ENCODE data around the gene DNAJB14. TPM values are rescaled to one million over a fixed set of nuclear protein-coding genes. Genes with fewer than 3 reads are reported as not detected.
A peak's percentile ranks its signal among the peaks of the same experiment; 100 is the strongest.

Gene DNAJB14
- total and polyA plus RNA-seq, 2 of the 4 experiments (the other 2 are of a cell fraction), result 12.9 to 15.6 TPM

DNA sequence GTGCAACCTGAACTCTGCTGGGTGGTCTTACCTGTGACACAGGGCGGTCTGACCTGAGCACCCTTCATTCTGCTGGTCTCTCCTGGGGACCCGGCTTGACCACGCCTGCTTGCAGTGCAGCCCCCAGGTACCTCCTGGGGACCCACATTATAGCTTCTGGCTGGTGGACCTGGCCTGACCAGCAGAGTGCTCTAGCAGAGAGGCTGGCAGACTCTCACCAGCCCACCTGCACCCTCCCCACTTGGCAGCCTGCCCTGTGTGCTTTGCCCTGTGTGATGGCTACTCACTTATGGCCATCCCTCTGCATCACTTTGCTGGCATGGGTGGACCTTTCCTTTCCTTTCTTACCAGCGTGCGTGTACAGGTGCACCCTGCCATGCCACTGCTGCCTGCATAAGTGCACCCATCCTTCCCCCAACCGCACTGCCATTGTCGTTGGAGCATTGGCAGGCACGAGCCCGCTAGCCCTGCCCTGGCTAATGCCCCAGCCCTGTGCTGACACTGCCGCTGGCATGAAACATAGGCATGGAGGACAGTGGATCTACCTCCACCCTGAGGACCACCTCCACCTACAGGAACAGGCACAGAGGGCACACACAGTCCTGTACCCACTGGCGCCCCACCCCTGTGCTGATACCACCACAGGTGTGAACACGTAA, 25.2 kb upstream of the DNAJB14 start:
- Histone ChIP-seq H3K4me3 (ENCODE audit: insufficient read depth, low read depth, low read length) (no peak overlapping the region), H4K5ac (ENCODE audit: low read depth, low read length) (no peak overlapping the region), H3K4me1 (ENCODE audit: control insufficient read depth, insufficient read depth, low read length) (peaks cover 7% of the 10 kb centered on the region), H3K14ac (replicated peaks; ENCODE audit: low read depth, low read length) (no peak overlapping the region), H3K27me3 (ENCODE audit: control insufficient read depth, insufficient read depth, low read length) (no peaks in the 10 kb centered on the region), H3K79me1 (ENCODE audit: low read depth in 1 of 2, low read length in 2 of 2) (0 out of 4 replicates have a peak, but pooled peaks cover 0 to 4% of the 10 kb centered on the region in 2 experiments), H2BK15ac (ENCODE audit: low read depth, low read length) (no peak overlapping the region), H2AK9ac (replicated peaks; ENCODE audit: low read depth, low read length, poor library complexity) (no peak overlapping the region), H2BK120ac (ENCODE audit: low read depth, low read length) (no peak overlapping the region), H4K91ac (ENCODE audit: insufficient read depth, low read depth, low read length) (no peak overlapping the region), H3K56ac (ENCODE audit: extremely low read depth, insufficient read depth, low read length) (no peak overlapping the region), H3K4me2 (ENCODE audit: low read depth, low read length) (no peak overlapping the region), H2BK20ac (ENCODE audit: low read depth, low read length) (no peak overlapping the region; the same call in 1 of the 2 replicates), H3K4ac (ENCODE audit: low read depth, low read length) (0 out of 2 replicates have a peak overlapping the region, but pooled peaks have one; percentile 12), H3K36me3 (ENCODE audit: control insufficient read depth, insufficient read depth, low read length) (no peaks in the 10 kb centered on the region), H2AFZ (replicated peaks; ENCODE audit: low read length, poor library complexity) (no peak overlapping the region), H3K18ac (ENCODE audit: low read depth, low read length) (no peak overlapping the region), H4K20me1 (ENCODE audit: insufficient read depth, low read length) (no peaks in the 10 kb centered on the region), H4K8ac (ENCODE audit: low read depth in 2 of 2, low read length in 2 of 2) (no peak overlapping the region), H3K9me3 (ENCODE audit: control insufficient read depth, insufficient read depth, low read length) (no peaks in the 10 kb centered on the region), H3K27ac (ENCODE audit: insufficient read depth, low read length) (no peak overlapping the region), H3K23ac (ENCODE audit: low read depth, low read length) (no peak overlapping the region), H2AK5ac (ENCODE audit: low read depth, low read length) (no peak overlapping the region; the same call in 1 of the 2 replicates), H2BK5ac (ENCODE audit: low read depth, low read length, poor library complexity, severe bottlenecking) (no peak overlapping the region), H3K9ac (ENCODE audit: low read depth, low read length) (no peak overlapping the region), H3K9me1 (ENCODE audit: insufficient read depth, low read length) (peaks cover 4% of the 10 kb centered on the region; the same call in 1 of the 2 replicates)
- ATAC-seq (ENCODE audit: low read depth) (no peak), DNase-seq (no peak)
- dilution Hi-C loops (cut with HindIII; ENCODE audit: low sequenced_read_pairs, unreplicated experiment), result no loop called here
- CTCF ChIA-PET, result no interaction called here
- in situ Hi-C loops (cut with MboI; ENCODE audit: low sequenced_read_pairs), result no loop called here
- TF ChIP-seq MAZ (IDR thresholded peaks at IDR 0.05; ENCODE audit: borderline replicate concordance, low read depth, low read length), result no peak
- POLR2A ChIA-PET (ENCODE audit: unreplicated experiment), result no interaction called here
- intact Hi-C loops (cut with micrococcal nuclease), result no loop called here
- BruUV-seq (replicated peaks), result no TSS peak
- WGBS, 2 experiments (ENCODE audit: extremely low coverage in 2 of 2, insufficient read length in 1 of 2), result 95% methylated on average over 6 of the region's 12 CpGs; no CpG with 5 or more reads in 1 of the 2 experiments
